ENCODE data around the gene CASP8.

DNA sequence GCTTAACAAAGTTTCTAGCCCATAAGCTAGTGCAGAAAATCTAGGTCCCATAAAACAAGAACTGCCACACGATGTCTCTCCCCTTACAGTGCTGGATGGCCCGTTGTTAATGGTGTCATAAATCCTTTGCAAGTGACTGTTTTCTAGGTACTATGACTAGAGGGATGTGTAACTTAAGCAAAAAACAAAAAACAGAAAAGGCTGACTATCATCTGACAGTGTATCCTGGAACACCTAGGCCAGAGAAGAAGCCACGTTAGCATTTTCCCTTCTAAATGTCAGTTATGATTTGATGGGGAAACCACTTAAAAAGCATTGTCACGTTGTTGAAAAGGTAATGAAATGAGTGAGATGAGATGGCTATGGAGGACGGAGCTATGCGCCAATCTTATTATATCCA lies 2.4 kb downstream of the CASP8 start:
- TF ChIP-seq POLR2A (IDR thresholded peaks at IDR 0.05) = no peak
- TF ChIP-seq, protein P1, sequence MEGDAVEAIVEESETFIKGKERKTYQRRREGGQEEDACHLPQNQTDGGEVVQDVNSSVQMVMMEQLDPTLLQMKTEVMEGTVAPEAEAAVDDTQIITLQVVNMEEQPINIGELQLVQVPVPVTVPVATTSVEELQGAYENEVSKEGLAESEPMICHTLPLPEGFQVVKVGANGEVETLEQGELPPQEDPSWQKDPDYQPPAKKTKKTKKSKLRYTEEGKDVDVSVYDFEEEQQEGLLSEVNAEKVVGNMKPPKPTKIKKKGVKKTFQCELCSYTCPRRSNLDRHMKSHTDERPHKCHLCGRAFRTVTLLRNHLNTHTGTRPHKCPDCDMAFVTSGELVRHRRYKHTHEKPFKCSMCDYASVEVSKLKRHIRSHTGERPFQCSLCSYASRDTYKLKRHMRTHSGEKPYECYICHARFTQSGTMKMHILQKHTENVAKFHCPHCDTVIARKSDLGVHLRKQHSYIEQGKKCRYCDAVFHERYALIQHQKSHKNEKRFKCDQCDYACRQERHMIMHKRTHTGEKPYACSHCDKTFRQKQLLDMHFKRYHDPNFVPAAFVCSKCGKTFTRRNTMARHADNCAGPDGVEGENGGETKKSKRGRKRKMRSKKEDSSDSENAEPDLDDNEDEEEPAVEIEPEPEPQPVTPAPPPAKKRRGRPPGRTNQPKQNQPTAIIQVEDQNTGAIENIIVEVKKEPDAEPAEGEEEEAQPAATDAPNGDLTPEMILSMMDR (IDR thresholded peaks at IDR 0.05) = no peak
